Measurements from ENCODE around the gene RXRA.

RXRA gene

DNA sequence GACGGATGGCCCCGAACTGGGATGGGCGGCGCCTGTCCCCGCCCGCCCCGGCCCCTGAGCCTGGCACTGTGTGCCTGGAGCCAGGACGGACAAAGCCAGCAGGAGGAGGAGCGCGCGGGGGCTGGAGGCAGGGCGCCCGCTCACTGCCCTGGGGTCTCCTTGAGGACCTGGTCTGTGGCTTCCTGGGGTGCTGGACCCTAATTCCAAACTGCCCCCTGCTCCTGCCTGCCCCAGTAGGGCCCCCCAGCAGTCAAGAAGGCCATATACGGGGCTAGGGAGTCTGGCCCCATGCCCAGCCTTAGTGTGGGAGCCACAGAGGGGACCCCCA, 29.2 kb upstream of the RXRA start (continued):
- TF ChIP-seq, protein P1, sequence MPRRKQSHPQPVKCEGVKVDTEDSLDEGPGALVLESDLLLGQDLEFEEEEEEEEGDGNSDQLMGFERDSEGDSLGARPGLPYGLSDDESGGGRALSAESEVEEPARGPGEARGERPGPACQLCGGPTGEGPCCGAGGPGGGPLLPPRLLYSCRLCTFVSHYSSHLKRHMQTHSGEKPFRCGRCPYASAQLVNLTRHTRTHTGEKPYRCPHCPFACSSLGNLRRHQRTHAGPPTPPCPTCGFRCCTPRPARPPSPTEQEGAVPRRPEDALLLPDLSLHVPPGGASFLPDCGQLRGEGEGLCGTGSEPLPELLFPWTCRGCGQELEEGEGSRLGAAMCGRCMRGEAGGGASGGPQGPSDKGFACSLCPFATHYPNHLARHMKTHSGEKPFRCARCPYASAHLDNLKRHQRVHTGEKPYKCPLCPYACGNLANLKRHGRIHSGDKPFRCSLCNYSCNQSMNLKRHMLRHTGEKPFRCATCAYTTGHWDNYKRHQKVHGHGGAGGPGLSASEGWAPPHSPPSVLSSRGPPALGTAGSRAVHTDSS (tag by site-specific recombination; IDR thresholded peaks at IDR 0.05): no peak

DNA sequence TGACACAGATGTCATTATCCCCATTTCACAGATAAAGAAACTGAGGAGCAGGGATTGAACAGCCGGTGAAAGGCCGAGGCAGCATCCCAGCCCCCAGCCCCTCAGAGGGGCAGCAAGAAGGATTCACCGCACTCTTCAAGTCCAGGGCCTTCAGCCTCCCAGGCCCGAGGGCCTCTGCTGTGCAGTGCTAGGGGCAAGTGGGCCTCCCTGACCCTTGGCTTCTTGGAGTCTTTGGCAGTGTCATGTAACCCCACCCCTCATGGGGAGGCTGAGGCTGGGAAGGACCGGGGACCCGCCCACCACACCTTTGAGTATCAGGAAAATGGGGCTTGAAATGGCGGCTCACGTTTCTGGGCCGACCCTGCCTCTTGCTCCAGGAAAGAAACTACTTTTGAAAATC, 28.7 kb upstream of the RXRA start:
- Histone ChIP-seq H3K4me3 (ENCODE audit: low read depth, low read length) (no peak overlapping the region), H3K36me3 (ENCODE audit: control insufficient read depth in 2 of 2, insufficient read depth in 1 of 2, low read length in 2 of 2) (no peaks in the 10 kb centered on the region), H3K4me1 (ENCODE audit: control insufficient read depth, insufficient read depth, low read length) (no peaks in the 10 kb centered on the region), H3K9me3 (ENCODE audit: control insufficient read depth, insufficient read depth, low read depth, low read length) (no peaks in the 10 kb centered on the region), H3K27ac (ENCODE audit: extremely low read depth, low read depth, low read length) (no peak overlapping the region)
- TF ChIP-seq ZNF324 (tag by site-specific recombination; IDR thresholded peaks at IDR 0.05) (no peak), KLF1 (tag by site-specific recombination; IDR thresholded peaks at IDR 0.05) (peak; percentile 37; the same call in 1 of the 2 replicates), FEZF1 (tag by site-specific recombination; IDR thresholded peaks at IDR 0.05) (no peak), ZNF37A (tag by site-specific recombination; IDR thresholded peaks at IDR 0.05) (no peak)
- TF ChIP-seq, protein P2, sequence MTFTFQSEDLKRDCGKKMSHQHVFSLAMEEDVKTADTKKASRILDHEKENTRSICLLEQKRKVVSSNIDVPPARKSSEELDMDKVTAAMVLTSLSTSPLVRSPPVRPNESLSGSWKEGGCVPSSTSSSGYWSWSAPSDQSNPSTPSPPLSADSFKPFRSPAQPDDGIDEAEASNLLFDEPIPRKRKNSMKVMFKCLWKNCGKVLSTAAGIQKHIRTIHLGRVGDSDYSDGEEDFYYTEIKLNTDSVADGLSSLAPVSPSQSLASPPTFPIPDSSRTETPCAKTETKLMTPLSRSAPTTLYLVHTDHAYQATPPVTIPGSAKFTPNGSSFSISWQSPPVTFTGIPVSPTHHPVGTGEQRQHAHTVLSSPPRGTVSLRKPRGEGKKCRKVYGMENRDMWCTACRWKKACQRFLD (tag by site-specific recombination; IDR thresholded peaks at IDR 0.05): no peak
- ChIA-PET POLR2A (no interaction called here), CTCF (no interaction called here)

DNA sequence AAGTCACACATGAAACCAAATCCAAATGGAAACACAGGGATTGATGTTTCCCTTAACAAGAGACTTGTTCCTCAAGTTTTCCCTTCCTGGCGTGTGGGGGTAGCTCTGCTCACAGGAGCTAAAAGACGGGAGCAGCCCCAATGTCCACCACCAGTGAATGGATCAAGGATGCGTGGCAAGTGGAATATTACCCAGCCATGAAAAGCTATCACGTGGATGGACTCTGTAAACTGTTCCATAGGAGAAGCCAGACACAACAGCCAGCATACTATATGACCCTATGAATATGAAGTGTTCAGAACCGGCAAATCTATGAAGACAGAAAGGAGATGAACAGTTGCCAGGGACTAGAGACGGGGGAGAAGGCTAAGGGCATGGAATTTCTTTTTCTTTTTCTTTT, 28.3 kb upstream of the RXRA start:
- no peaks in the 10 kb centered on the region for H3K36me3 ChIP-seq (ENCODE audit: control insufficient read depth in 2 of 2, insufficient read depth in 1 of 2, low read length in 2 of 2)
- H3K4me1 ChIP-seq (ENCODE audit: control insufficient read depth, insufficient read depth, low read length): no peaks in the 10 kb centered on the region
- POLR2A ChIA-PET: no interaction called here
- TF ChIP-seq ZNF350 (tag by site-specific recombination; IDR thresholded peaks at IDR 0.05) (no peak), ZNF146 (tag by site-specific recombination; IDR thresholded peaks at IDR 0.05) (peak; percentile 87), ZNF830 (tag by site-specific recombination; IDR thresholded peaks at IDR 0.05; ENCODE audit: low read depth) (no peak), ZNF416 (tag by site-specific recombination; IDR thresholded peaks at IDR 0.05) (no peak), ZNF747 (tag by site-specific recombination; IDR thresholded peaks at IDR 0.05) (no peak)
- TF ChIP-seq, protein P3, sequence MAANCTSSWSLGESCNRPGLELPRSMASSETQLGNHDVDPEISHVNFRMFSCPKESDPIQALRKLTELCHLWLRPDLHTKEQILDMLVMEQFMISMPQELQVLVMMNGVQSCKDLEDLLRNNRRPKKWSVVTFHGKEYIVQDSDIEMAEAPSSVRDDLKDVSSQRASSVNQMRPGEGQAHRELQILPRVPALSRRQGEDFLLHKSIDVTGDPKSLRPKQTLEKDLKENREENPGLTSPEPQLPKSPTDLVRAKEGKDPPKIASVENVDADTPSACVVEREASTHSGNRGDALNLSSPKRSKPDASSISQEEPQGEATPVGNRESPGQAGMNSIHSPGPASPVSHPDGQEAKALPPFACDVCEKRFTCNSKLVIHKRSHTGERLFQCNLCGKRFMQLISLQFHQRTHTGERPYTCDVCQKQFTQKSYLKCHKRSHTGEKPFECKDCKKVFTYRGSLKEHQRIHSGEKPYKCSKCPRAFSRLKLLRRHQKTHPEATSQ (tag by site-specific recombination; IDR thresholded peaks at IDR 0.05): no peak
- no peak overlapping the region for H3K27ac ChIP-seq (ENCODE audit: extremely low read depth, low read depth, low read length)
- H3K4me3 ChIP-seq (ENCODE audit: low read depth, low read length): no peak overlapping the region
- CTCF ChIA-PET: no interaction called here
- H3K9me3 ChIP-seq (ENCODE audit: control insufficient read depth, insufficient read depth, low read depth, low read length): no peaks in the 10 kb centered on the region

DNA sequence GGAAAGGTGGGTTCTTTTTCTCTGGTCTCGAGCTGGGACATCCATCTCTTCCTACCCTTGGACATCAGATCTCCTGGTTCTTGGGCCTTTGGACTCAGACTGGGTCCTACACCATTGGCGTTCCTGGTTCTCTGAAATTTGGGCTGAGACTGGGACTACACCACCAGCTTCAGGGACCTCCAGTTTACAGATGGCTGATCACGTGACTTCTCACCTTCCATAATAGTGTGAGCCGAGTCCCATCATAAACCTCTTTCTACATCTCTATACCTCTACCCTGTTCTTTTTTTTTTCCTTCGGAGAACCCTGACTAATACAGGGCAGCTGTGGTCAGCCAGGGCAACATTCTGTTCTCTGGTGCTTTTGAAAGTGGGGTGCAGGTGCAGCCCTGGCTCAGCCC, 27.2 kb upstream of the RXRA start:
- no peaks in the 10 kb centered on the region for H3K36me3 ChIP-seq (ENCODE audit: control insufficient read depth in 2 of 2, insufficient read depth in 1 of 2, low read length in 2 of 2)
- CTCF ChIA-PET: interaction anchor here (0.7 kb wide), 1 partner anchor 54 kb away, joined by 6 read pairs; no protein-coding TSS in a partner anchor
- TF ChIP-seq GLIS1 (tag by site-specific recombination; IDR thresholded peaks at IDR 0.05) (no peak), RBAK (tag by site-specific recombination; IDR thresholded peaks at IDR 0.05) (no peak), ZNF292 (tag by site-specific recombination; IDR thresholded peaks at IDR 0.05; ENCODE audit: borderline replicate concordance, low read depth) (no peak), ZNF391 (tag by site-specific recombination; IDR thresholded peaks at IDR 0.05; ENCODE audit: borderline replicate concordance, low read depth) (no peak), MYNN (tag by site-specific recombination; IDR thresholded peaks at IDR 0.05; ENCODE audit: borderline replicate concordance) (no peak), ZNF830 (tag by site-specific recombination; IDR thresholded peaks at IDR 0.05; ENCODE audit: low read depth) (no peak), KLF7 (tag by site-specific recombination; IDR thresholded peaks at IDR 0.05; ENCODE audit: borderline replicate concordance) (no peak), ZNF561 (tag by site-specific recombination; IDR thresholded peaks at IDR 0.05; ENCODE audit: borderline replicate concordance) (no peak), ZNF23 (tag by site-specific recombination; IDR thresholded peaks at IDR 0.05; ENCODE audit: borderline replicate concordance) (no peak), ZNF670 (tag by site-specific recombination; IDR thresholded peaks at IDR 0.05; ENCODE audit: low read depth) (no peak), ZNF239 (tag by site-specific recombination; IDR thresholded peaks at IDR 0.05) (no peak)
- TF ChIP-seq, protein P4, sequence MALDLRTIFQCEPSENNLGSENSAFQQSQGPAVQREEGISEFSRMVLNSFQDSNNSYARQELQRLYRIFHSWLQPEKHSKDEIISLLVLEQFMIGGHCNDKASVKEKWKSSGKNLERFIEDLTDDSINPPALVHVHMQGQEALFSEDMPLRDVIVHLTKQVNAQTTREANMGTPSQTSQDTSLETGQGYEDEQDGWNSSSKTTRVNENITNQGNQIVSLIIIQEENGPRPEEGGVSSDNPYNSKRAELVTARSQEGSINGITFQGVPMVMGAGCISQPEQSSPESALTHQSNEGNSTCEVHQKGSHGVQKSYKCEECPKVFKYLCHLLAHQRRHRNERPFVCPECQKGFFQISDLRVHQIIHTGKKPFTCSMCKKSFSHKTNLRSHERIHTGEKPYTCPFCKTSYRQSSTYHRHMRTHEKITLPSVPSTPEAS (tag by site-specific recombination; IDR thresholded peaks at IDR 0.05): no peak
- TF ChIP-seq, protein P5, sequence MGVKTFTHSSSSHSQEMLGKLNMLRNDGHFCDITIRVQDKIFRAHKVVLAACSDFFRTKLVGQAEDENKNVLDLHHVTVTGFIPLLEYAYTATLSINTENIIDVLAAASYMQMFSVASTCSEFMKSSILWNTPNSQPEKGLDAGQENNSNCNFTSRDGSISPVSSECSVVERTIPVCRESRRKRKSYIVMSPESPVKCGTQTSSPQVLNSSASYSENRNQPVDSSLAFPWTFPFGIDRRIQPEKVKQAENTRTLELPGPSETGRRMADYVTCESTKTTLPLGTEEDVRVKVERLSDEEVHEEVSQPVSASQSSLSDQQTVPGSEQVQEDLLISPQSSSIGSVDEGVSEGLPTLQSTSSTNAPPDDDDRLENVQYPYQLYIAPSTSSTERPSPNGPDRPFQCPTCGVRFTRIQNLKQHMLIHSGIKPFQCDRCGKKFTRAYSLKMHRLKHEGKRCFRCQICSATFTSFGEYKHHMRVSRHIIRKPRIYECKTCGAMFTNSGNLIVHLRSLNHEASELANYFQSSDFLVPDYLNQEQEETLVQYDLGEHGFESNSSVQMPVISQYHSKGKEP (tag by site-specific recombination; IDR thresholded peaks at IDR 0.05): no peak

More for the DNA sequence above, 27.2 kb upstream of the RXRA start:
- H3K27ac ChIP-seq (ENCODE audit: extremely low read depth, low read depth, low read length): no peak overlapping the region
- H3K4me1 ChIP-seq (ENCODE audit: control insufficient read depth, insufficient read depth, low read length): no peaks in the 10 kb centered on the region
- POLR2A ChIA-PET: no interaction called here
- no peak overlapping the region for H3K4me3 ChIP-seq (ENCODE audit: low read depth, low read length)
- no peaks in the 10 kb centered on the region for H3K9me3 ChIP-seq (ENCODE audit: control insufficient read depth, insufficient read depth, low read depth, low read length)

All from HEK293 (cell line).